NCI-H1694 treated with DMSO at 0.1 percent for 48 hours (cell line): ENCODE data around the gene LCP2.

Source experiments
- DNase-seq: peaks from one replicate; lab custom pipeline; 2025; lab: John Stamatoyannopoulos, UW

Gene LCP2

GRCh38 chr5:170297589-170298462, at the start of gene LCP2:
LCP2 (minus strand) TSS chr5:170297777; CDS start chr5:170297611, 166 bp downstream.
- no peak for DNase-seq

GRCh38 chr5:170347022-170347567, 49.5 kb upstream of the LCP2 start:
- no peak for DNase-seq

GRCh38 chr5:170345971-170346370, 48.4 kb upstream of the LCP2 start:
- DNase-seq = no peak

GRCh38 chr5:170343177-170343576, 45.6 kb upstream of the LCP2 start:
- no peak for DNase-seq

- DNase-seq = no peak
Observed at GRCh38 chr5:170342153-170342725, 44.7 kb upstream of the LCP2 start.

GRCh38 chr5:170341545-170341944, 44.0 kb upstream of the LCP2 start:
- DNase-seq = no peak

- DNase-seq = no peak
Observed at GRCh38 chr5:170339780-170340167, 42.2 kb upstream of the LCP2 start.

- no peak for DNase-seq
Observed at GRCh38 chr5:170338933-170339779, 41.6 kb upstream of the LCP2 start.

GRCh38 chr5:170338291-170338690, 40.7 kb upstream of the LCP2 start:
- DNase-seq = no peak

GRCh38 chr5:170337045-170337733, 39.6 kb upstream of the LCP2 start:
- no peak for DNase-seq

GRCh38 chr5:170336065-170336464, 38.5 kb upstream of the LCP2 start:
- no peak for DNase-seq

- no peak for DNase-seq
Observed at GRCh38 chr5:170334626-170335025, 37.0 kb upstream of the LCP2 start.

- no peak for DNase-seq
Observed at GRCh38 chr5:170333161-170333910, 35.8 kb upstream of the LCP2 start.

- DNase-seq = no peak
Observed at GRCh38 chr5:170332058-170332457, 34.5 kb upstream of the LCP2 start.

- DNase-seq = no peak
Observed at GRCh38 chr5:170330568-170331054, 33.0 kb upstream of the LCP2 start.

- no peak for DNase-seq
Observed at GRCh38 chr5:170329524-170329923, 31.9 kb upstream of the LCP2 start.

GRCh38 chr5:170327829-170328228, 30.3 kb upstream of the LCP2 start:
- DNase-seq = no peak

GRCh38 chr5:170327168-170327567, 29.6 kb upstream of the LCP2 start:
- DNase-seq = no peak

GRCh38 chr5:170319301-170319700, 21.7 kb upstream of the LCP2 start:
- no peak for DNase-seq

GRCh38 chr5:170317499-170317898, 19.9 kb upstream of the LCP2 start:
- DNase-seq = no peak

- no peak for DNase-seq
Observed at GRCh38 chr5:170316937-170317336, 19.4 kb upstream of the LCP2 start.
